DOHH2 (cell line): Measurements from ENCODE around the gene LCE3D.

Source experiments
- H3F3A ChIP-seq: fragments of 200-600 bp; sonication (generic), shearing (Covaris generic); 2 replicates; pipeline ENCODE4 v1.6.0; 2016; ENCODE audit warnings: antibody characterized with exemption, mild to moderate bottlenecking; ENCODE audit not compliant: control insufficient read depth, insufficient read depth
- H3K27ac ChIP-seq: fragments of 200-600 bp; sonication (generic); 2 replicates; pipeline ENCODE4 v1.5.1; 2014; ENCODE audit warnings: low read depth, mild to moderate bottlenecking, low read length, moderate library complexity
- H3K27me3 ChIP-seq: fragments of 200-600 bp; sonication (generic); 2 replicates; pipeline ENCODE4 v1.6.1; 2014; ENCODE audit warnings: mild to moderate bottlenecking, low read length, mixed read lengths; ENCODE audit not compliant: control insufficient read depth
- H3K36me3 ChIP-seq: fragments of 200-600 bp; sonication (generic); 2 replicates; pipeline ENCODE4 v1.6.1; 2014; ENCODE audit warnings: mild to moderate bottlenecking, low read length, moderate library complexity, mixed read lengths; ENCODE audit not compliant: control insufficient read depth
- H3K4me1 ChIP-seq: fragments of 200-600 bp; sonication (generic); 2 replicates; pipeline ENCODE4 v1.6.1; 2014; ENCODE audit warnings: mild to moderate bottlenecking, low read length, mixed read lengths; ENCODE audit not compliant: control insufficient read depth
- H3K4me2 ChIP-seq: fragments of 200-600 bp; sonication (generic); 2 replicates; pipeline ENCODE4 v1.6.0; 2014; ENCODE audit warnings: mild to moderate bottlenecking, low read length, moderate library complexity
- H3K4me3 ChIP-seq: fragments of 200-600 bp; sonication (generic); 2 replicates; pipeline ENCODE4 v1.5.1; 2014; ENCODE audit warnings: mild to moderate bottlenecking, low read length, mixed read lengths
- H3K79me2 ChIP-seq: fragments of 200-600 bp; sonication (generic); 2 replicates; pipeline ENCODE4 v1.6.1; 2014; ENCODE audit warnings: mild to moderate bottlenecking, low read length, mixed read lengths; ENCODE audit not compliant: control insufficient read depth
- H3K9me2 ChIP-seq: fragments of 200-600 bp; sonication (generic); replicated peaks from 2 replicates; pipeline ENCODE4 v1.6.1; 2014; ENCODE audit warnings: mild to moderate bottlenecking, low read length, mixed read lengths; ENCODE audit not compliant: control insufficient read depth
- H3K9me3 ChIP-seq: fragments of 200-600 bp; sonication (generic); 2 replicates; pipeline ENCODE4 v1.6.1; 2014; ENCODE audit warnings: antibody characterized with exemption, low read length, mixed read lengths; ENCODE audit not compliant: control insufficient read depth, insufficient read depth
- H4K20me1 ChIP-seq: fragments of 200-600 bp; sonication (generic); 2 replicates; pipeline ENCODE4 v1.6.0; 2014; ENCODE audit warnings: low read depth, mild to moderate bottlenecking, antibody characterized with exemption, low read length, moderate library complexity; ENCODE audit not compliant: control insufficient read depth, insufficient read depth
- EZH2phosphoT487 ChIP-seq: fragments of 200-600 bp; sonication (generic); IDR thresholded peaks from 2 replicates; pipeline ENCODE4 v1.6.1; 2017; ENCODE audit warnings: borderline replicate concordance, mild to moderate bottlenecking, antibody characterized with exemption, low read length, moderate library complexity, mixed read lengths
- TF ChIP-seq, protein P1 (sequence below): fragments of 200-600 bp; sonication (generic); IDR thresholded peaks from one replicate; pipeline ENCODE4 v1.5.1; 2014; ENCODE audit warnings: antibody characterized with exemption, mild to moderate bottlenecking, low read depth, low read length; ENCODE audit not compliant: poor library complexity, severe bottlenecking

LCE3D gene

DNA sequence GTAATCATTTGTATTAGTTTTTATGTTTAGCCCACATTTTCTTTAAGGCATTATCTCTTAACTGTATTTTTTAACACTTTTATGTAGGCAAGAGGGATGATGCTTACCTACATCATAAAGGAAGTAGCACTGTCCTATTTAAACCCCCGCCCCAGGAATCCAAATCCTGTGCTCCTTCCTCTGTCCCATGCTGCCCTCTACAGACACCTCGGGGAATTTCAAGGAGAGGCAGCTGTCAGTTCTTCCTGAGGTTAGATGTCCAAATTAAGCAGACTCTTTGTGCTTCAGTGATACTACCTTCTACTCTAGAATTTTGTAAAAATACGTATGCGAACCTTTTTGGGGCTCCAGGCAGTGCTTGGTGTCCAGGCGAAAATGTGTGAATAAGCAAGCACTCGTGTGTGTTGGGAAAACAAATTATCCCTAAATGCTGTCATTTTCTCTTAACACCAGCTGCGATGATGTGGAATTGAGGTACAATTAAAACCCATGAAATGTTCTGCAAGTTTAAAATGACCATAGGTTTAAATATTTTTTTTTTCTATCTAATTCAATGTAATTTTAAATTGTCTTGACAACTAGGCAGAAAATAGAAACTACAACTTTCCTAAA, 46.9 kb downstream of the LCE3D start:
- Histone ChIP-seq H3K79me2 (no peaks in the 10 kb centered on the region), H3K4me2 (no peak overlapping the region), H3F3A (no peaks in the 10 kb centered on the region), H3K4me3 (no peak overlapping the region), H3K27me3 (no peaks in the 10 kb centered on the region), H3K36me3 (no peaks in the 10 kb centered on the region), H3K27ac (no peak overlapping the region), H3K9me2 (no peaks in the 10 kb centered on the region), H4K20me1 (no peaks in the 10 kb centered on the region), H3K9me3 (no peaks in the 10 kb centered on the region), H3K4me1 (no peaks in the 10 kb centered on the region)
- TF ChIP-seq, protein P1, sequence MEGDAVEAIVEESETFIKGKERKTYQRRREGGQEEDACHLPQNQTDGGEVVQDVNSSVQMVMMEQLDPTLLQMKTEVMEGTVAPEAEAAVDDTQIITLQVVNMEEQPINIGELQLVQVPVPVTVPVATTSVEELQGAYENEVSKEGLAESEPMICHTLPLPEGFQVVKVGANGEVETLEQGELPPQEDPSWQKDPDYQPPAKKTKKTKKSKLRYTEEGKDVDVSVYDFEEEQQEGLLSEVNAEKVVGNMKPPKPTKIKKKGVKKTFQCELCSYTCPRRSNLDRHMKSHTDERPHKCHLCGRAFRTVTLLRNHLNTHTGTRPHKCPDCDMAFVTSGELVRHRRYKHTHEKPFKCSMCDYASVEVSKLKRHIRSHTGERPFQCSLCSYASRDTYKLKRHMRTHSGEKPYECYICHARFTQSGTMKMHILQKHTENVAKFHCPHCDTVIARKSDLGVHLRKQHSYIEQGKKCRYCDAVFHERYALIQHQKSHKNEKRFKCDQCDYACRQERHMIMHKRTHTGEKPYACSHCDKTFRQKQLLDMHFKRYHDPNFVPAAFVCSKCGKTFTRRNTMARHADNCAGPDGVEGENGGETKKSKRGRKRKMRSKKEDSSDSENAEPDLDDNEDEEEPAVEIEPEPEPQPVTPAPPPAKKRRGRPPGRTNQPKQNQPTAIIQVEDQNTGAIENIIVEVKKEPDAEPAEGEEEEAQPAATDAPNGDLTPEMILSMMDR: peak; percentile 74
- no peak for TF ChIP-seq EZH2phosphoT487
